GM12892 (cell line): Measurements from ENCODE around the gene GPA33.

Experiments used
- POLR2A ChIP-seq: IDR thresholded peaks from 2 replicates; pipeline ENCODE4 v1.6.1; 2011; ENCODE audit warnings: low read depth, low read length, control low read depth
- TAF1 ChIP-seq: IDR thresholded peaks from 2 replicates; pipeline ENCODE4 v1.6.1; 2011; ENCODE audit warnings: low read depth, mild to moderate bottlenecking, control low read depth, low read length, borderline replicate concordance

- TF ChIP-seq POLR2A (no peak), TAF1 (no peak)
Measured at GRCh38 chr1:167090314-167090942, at the start of gene GPA33.
